Neutrophil (primary cell): ENCODE results near the gene ANKHD1.

ENCODE experiments used
- H3K27ac ChIP-seq: fragments of 200-600 bp; sonication (generic); 2 replicates; pipeline ENCODE4 v1.5.1; 2016; ENCODE audit warnings: mild to moderate bottlenecking, moderate library complexity
- H3K27me3 ChIP-seq: fragments of 200-600 bp; sonication (generic); 2 replicates; pipeline ENCODE4 v1.6.0; 2016; ENCODE audit warnings: mild to moderate bottlenecking
- H3K36me3 ChIP-seq: fragments of 200-600 bp; sonication (generic); 2 replicates; pipeline ENCODE4 v1.5.1; 2017
- H3K4me1 ChIP-seq, 2 experiments: fragments of 200-600 bp in 1 of 2; sonication (generic) in 1 of 2; 1 replicate in 1 of 2; 2 replicates in 1 of 2; pipeline versions ENCODE4 v1.5.1 to v1.6.1; 2013 to 2016; ENCODE audit warnings: low read depth in 1 of 2, low read length in 1 of 2, mild to moderate bottlenecking in 1 of 2, moderate library complexity in 1 of 2; ENCODE audit not compliant: control insufficient read depth in 1 of 2, insufficient read depth in 1 of 2
- H3K4me3 ChIP-seq, 2 experiments: fragments of 200-600 bp in 1 of 2; sonication (generic) in 1 of 2; 1 replicate in 1 of 2; 2 replicates in 1 of 2; pipeline ENCODE4 v1.5.1; 2013 to 2016; ENCODE audit warnings: low read depth in 1 of 2, low read length in 1 of 2, mild to moderate bottlenecking in 1 of 2, moderate library complexity in 1 of 2
- H3K9me3 ChIP-seq: fragments of 200-600 bp; sonication (generic); 2 replicates; pipeline ENCODE4 v1.5.1; 2016
- TF ChIP-seq, protein P1 (sequence below): fragments of 200-600 bp; sonication (generic); IDR thresholded peaks from 2 replicates; pipeline ENCODE4 v1.5.1; 2016; ENCODE audit warnings: antibody characterized with exemption

Gene ANKHD1

DNA sequence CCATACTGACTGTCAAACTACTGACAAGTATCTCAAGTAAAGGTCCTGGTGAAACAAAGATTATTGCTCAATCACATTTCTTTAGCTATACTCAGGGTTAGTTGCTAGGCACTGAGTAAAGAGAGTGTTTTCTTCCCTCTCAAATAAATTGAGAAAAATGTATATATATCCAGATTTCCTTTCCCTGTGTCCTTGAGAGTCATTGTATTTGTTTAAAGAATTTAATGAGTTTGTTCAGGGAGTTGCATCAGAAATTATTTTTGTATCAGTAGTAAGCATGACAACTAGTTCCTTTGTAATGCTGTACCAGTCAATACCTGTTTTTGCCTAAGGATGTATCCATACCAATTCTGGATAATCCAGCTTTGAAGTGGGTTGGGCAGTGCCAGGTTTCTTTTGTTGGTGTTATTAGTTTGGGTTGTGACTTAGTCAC is 3.2 kb upstream of the ANKHD1 start:
- TF ChIP-seq, protein P1, sequence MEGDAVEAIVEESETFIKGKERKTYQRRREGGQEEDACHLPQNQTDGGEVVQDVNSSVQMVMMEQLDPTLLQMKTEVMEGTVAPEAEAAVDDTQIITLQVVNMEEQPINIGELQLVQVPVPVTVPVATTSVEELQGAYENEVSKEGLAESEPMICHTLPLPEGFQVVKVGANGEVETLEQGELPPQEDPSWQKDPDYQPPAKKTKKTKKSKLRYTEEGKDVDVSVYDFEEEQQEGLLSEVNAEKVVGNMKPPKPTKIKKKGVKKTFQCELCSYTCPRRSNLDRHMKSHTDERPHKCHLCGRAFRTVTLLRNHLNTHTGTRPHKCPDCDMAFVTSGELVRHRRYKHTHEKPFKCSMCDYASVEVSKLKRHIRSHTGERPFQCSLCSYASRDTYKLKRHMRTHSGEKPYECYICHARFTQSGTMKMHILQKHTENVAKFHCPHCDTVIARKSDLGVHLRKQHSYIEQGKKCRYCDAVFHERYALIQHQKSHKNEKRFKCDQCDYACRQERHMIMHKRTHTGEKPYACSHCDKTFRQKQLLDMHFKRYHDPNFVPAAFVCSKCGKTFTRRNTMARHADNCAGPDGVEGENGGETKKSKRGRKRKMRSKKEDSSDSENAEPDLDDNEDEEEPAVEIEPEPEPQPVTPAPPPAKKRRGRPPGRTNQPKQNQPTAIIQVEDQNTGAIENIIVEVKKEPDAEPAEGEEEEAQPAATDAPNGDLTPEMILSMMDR: no peak
- no peak overlapping the region for H3K4me3 ChIP-seq
- H3K27ac ChIP-seq: no peak overlapping the region
- no peaks in the 10 kb centered on the region for H3K27me3 ChIP-seq
- no peaks in the 10 kb centered on the region for H3K36me3 ChIP-seq
- no peaks in the 10 kb centered on the region for H3K9me3 ChIP-seq
- H3K4me1 ChIP-seq: peaks cover 14 to 17% of the 10 kb centered on the region in 2 experiments

DNA sequence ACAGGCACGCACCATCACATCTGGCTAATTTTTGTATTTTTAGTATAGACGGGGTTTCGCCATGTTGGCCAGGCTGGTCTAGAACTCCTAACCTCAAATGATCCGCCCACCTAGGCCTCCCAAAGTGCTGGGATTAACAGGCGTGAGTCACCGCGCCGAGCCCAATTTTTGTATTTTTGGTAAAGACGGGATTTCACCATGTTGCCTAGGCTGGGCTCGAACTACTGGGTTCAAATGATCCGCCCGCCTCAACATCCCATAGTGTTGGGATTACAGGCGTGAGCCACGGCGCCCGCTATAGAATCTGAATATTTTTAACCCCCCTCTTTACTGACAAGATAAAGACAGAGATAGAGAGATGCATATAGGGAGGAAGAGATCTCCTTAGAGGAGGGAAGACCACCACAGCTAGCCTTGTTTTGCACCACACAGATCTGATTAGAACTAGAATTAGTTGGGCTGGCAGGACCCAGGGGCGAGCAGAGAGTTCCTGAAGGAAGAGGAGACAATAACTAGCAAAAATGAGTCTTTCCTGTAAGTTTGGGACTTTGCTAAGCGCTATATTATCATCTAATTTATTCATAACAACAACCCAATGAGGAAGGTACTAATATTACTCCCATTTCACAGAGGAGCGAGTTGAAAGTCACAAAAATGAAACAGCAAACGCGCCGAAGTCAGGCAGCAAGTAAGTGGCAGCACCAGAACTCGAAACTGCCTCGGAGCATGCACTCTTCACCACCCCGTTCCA is 1.5 kb upstream of the ANKHD1 start:
- Histone ChIP-seq H3K36me3 (no peaks in the 10 kb centered on the region), H3K4me1 (peaks cover 31 to 34% of the 10 kb centered on the region in 2 experiments), H3K27me3 (no peaks in the 10 kb centered on the region), H3K27ac (peak overlapping the region; percentile 99), H3K9me3 (no peaks in the 10 kb centered on the region), H3K4me3 (peak overlapping the region; percentile 85 to 98)
- TF ChIP-seq, protein P1: no peak

DNA sequence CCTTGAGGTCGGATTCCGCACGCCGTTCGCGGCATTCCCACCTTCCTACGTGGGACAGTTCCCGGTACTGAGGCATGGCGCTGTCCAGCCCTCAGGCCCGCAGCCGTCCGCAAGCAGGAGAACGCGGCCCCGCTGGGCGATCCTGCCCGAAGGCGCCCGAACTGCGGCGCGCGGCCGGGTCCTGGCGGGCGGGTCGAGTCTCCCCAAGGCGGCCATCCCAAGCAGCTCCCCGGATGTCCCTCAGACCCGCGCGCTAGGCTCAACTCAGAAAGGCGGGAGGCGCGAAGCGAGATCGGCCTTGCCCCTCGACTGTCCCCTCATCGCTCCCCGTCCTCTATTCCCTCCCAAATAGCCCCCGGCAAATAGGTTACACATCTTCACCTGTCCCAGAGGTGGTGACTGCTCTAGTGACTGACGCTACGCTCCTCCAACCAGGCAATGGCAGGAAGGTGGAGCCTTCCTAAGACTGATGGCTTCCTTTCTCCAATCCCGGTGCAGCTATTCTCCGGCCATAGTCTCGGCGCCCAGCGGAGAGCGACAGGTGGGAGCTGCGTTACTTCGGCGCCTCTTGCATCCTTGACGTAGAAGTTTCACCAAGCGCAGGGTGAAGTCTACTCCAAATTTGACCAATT is 787 bp upstream of the ANKHD1 start:
- Histone ChIP-seq H3K36me3 (peaks cover 3% of the 10 kb centered on the region), H3K27me3 (no peaks in the 10 kb centered on the region), H3K4me3 (peak overlapping the region; percentile 85 to 98), H3K9me3 (no peaks in the 10 kb centered on the region), H3K4me1 (peaks cover 31 to 34% of the 10 kb centered on the region in 2 experiments), H3K27ac (peak overlapping the region; percentile 99)
- TF ChIP-seq, protein P1: peak; percentile 9

DNA sequence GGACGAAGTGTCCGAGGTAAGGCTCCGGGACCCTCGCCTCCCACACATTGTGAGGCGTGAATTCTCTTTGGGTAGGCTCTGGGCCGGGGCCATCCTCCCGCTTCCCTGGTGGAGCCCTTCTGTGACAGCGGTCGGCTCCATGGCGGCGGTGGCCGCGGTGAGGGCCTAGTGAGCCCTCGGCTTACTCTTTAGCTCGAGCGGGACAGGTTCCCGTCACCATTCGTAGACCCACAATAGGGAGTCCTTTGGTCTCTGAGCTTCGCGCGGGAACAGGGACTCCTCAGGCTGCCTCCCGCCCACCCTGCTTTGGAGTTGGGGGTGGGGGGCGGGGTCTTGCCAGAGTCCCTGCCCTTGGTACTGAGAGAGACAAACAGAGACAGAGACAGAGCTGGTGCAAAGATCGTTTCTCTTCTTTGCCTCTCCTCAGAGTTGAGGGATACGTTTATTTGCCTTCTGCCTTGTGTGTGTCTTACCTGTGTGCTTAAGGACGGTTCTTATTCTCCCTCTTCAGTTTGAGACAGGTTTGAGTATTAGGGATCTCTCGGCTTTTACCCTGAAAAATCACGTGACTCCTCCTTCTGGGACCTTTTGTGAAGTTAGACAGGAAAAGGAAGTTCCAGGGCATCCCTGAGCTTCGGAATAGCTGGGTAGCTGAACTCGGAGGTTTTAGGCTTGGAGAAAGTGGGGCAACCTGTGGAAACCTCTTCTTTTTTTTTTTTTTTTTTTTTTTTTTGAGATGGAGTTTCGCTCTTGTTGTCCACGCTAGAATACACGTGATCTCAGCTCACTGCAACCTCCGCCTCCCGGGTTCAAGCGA is 833 bp downstream of the ANKHD1 start:
- TF ChIP-seq, protein P1: no peak

DNA sequence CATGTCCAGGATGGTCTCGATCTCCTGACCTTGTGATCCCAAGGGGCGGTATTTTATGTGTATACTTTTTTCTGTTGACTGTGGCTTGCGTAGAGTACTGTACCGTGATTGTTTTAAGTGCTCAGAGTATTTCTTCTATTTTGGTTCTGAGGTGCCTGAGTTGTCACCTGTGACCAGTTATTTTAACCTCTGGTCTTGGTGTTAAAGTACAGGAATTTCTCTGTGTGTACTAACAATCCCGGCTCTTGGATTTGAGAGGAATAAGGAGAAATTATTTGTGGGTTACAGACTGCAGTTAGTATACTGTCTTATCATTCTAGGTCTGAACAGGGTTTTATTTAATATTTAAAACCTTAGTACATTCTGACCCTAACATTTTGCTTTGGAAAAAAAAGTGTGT is 2.0 kb downstream of the ANKHD1 start:
- peak overlapping the region; percentile 99 for H3K27ac ChIP-seq

More for the DNA sequence above, 833 bp downstream of the ANKHD1 start:
- Histone ChIP-seq H3K27me3 (no peaks in the 10 kb centered on the region), H3K27ac (peak overlapping the region; percentile 99), H3K4me1 (peaks cover 31 to 34% of the 10 kb centered on the region in 2 experiments), H3K4me3 (peak overlapping the region; percentile 85 to 98), H3K36me3 (peaks cover 12% of the 10 kb centered on the region), H3K9me3 (no peaks in the 10 kb centered on the region)

More for the DNA sequence above, 2.0 kb downstream of the ANKHD1 start:
- Histone ChIP-seq H3K4me1 (peaks cover 31 to 34% of the 10 kb centered on the region in 2 experiments), H3K4me3 (peak overlapping the region in 1 of 2 experiments; percentile 98), H3K9me3 (no peaks in the 10 kb centered on the region), H3K27me3 (no peaks in the 10 kb centered on the region), H3K36me3 (peaks cover 12% of the 10 kb centered on the region)
- TF ChIP-seq, protein P1: no peak
